GM19438 (cell line): ENCODE data around the gene RSPH9.
A peak's percentile ranks its signal among the peaks of the same experiment; 100 is the strongest.

Experiments
- ATAC-seq: cut with Tn5 transposase; IDR thresholded peaks from one replicate; pipeline ENCODE4 v1.9.1; 2021; ENCODE audit warnings: low read depth; ENCODE audit not compliant: unreplicated experiment

RSPH9 gene

DNA sequence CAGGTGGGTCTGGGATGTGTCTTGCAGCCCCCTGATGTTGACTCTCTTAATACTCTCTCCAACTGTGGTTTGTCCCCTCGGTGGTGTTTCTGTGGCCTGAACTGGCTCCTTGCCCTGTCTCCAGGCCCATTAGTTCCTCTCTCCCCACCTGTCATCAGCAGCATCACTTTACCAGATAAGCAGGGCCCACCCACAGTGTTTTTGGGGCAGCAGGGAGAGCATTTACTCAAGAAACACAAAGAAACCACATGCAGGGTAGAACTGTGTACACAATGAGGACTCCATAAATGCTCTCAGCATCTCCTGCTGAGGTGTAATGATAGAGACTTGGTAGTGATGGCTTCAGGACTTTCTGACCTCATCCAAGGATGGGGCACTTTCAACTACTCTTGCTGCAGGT, 62.9 kb downstream of the RSPH9 start:
- no peak for ATAC-seq

GRCh38 chr6:43708860-43709653, 64.2 kb downstream of the RSPH9 start:
- no peak for ATAC-seq

DNA sequence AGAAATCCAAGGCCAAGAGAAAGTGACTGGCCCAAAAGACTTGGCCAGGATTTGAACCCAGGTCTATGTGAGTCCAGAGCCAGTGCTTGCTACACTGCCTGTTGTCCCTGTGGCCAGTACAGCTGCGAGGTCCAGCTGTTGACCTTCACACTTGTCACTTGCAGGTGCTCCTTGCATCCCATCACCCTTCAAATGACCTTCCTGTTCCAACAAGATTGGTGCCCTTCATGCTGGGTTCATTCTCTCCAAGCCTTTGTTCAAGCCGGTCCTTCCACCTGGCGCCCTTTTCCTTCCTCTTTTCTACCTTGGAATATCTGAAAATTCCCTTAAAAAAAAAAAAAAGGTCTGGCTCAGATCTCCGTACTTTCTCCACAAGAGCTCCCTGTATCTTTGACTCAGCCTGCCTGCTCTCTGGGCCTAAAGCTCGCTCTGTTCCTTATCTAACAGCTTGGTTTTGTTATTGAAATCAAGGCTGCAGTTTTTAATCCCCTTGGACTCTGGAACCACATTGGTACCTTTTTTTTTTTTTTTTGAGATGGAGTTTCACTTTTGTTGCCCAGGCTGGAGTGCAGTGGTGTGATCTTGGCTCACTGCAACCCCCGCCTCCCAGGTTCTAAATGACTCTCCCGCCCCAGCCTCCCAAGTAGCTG, 64.9 kb downstream of the RSPH9 start:
- no peak for ATAC-seq

DNA sequence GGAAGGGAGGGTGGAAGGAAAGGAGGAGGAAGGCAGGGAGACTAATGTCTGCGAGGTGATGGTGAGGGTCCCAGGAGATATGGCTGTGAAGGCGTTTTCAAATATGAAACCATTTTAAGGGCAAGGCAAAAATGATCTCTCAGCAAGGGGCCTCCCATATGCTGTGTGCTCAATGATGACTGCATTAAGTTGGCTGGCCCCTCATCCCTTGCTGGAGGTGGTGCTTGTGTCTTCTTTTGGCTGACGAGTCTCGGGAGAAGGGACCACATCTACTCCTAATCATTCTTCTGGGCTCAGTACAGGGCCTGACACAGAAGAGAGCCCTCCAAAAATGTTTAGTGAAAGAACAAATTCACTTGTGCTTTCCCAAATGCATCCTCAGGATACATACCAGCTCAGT, 65.7 kb downstream of the RSPH9 start:
- ATAC-seq, result no peak

DNA sequence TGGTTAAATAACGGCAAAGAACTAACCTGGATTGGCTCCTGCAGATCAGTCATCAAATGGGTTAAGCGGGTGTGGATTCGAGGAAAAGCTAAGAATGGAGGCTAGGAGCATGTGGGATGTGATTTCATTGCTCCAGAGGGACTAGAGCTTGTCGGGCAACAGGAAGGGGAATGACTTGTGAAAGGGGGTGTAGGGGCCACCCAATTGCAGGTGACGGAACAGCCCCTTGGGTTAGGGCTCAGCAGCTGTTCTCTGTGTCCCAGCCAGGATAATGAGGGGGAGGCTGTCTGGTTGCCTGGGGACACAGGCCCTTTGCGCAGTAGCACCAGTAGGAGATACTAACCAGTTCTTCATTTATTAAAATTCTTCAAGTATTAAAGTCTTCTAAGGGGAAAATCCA, 67.7 kb downstream of the RSPH9 start:
- ATAC-seq, result no peak

DNA sequence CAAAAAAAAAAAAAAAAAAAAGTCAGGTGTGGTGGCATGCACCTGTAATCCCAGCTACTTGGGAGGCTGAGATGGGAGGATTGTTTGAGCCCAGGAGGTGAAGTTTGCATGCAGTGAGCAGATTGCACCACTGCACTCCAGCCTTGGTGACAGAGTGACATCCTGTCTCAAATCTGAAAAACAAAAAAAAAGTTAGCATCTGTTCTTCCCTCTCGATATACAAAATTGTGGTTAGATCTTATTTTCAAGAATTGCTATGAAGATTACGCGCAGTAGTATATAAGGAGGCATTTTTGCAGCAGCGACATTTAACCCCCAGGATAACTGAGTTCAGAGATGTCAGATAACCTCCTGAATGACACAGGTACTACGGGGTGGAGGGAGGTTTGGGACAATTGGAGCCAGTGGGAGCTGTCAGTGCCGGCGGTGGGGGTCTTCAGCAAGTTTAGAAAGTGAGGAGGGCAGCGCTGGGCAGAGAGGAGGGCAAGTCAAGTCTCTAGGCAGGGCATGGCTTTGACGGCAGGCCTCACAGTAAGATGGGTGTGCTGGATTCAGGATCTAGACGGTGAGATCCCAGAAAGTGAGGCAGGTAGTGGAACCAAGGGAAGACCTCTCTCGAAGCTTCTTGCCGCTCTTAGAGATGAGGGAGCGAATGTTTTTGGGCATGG, 68.9 kb downstream of the RSPH9 start:
- no peak for ATAC-seq

- ATAC-seq, result peak; percentile 26
These were observed 69.6 kb downstream of the RSPH9 start for GRCh38 chr6:43714311-43715055.

- ATAC-seq, result peak; percentile 86
These were observed 70.4 kb downstream of the RSPH9 start for GRCh38 chr6:43715056-43715788.

GRCh38 chr6:43716099-43716498, 71.3 kb downstream of the RSPH9 start:
- no peak for ATAC-seq

DNA sequence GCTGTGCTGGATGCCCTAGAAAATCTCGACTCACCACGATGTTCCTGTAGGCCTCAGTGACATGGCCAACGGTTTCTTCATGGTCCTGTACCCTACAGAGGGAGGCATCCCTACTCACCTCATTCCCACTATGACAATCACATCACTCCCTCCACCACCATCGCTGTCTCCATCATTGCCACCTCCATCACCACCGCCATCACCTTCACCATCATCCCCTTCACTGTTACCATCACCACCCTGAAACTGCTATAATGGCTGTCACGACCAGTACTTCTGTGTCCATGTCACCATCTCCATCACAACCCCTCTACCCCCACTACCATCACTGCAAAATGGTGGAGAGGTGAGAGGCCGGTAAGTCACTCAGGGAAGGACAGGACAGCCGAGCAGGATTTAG, 72.6 kb downstream of the RSPH9 start:
- ATAC-seq, result no peak

GRCh38 chr6:43717822-43718221, 73.0 kb downstream of the RSPH9 start:
- ATAC-seq, result no peak

DNA sequence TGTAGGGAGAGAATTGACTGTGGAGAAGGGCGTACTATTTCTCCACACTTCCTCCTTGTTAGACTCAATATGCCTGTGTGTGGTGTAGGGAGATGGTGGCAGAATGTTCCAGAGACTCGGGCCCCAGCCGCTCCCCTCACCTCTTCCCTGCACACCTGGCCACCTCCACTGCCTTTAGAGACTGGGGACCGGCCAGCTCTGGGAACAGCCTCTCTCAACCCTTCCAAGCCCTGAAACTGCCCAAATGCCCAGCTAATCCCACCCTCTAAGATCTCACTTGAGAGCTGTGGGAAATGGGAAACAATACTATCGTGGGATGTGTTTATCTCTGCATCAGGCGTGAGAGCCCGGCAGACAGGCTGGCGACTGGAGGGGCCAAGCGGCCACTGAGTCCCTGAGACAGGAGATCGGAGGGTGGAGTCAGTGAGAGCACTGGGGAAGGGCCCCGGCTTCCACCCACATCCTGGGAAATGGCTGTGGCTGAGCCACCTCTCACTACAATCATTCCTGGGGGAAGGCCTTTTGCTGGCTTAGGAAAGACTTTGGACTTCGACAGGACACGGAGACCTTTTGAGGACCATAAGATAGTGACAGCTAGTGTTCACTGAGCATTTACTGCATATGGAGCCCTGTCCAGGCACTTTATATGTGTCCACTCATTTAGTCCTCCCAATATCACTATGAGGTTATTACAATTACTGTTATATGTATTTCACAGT, 73.7 kb downstream of the RSPH9 start:
- no peak for ATAC-seq

DNA sequence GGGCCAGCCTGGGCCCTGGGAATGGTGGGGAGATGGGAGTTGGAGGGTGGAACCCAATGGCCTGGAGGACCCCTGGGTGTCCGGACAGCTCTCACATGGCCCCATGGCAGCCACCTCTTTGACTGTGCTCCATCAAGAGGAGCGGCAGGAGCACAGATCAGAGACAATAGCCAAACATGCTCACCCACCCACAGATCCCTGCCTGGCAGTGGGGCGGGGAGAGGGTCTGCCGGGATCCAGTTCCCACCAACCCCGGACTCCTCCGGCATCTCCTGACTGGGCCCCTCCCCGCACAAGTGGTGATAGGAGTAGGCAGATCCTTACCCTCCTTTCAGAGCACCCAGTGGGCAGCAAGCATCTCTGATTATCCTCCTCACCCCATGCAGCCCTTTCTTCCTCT, 74.7 kb downstream of the RSPH9 start:
- no peak for ATAC-seq

- no peak for ATAC-seq
These were observed 76.2 kb downstream of the RSPH9 start for GRCh38 chr6:43720999-43721398.
